H1 (cell line): ENCODE results near the gene ECEL1. TPM values are rescaled to one million over a fixed set of nuclear protein-coding genes. Genes with fewer than 3 reads are reported as not detected.

Experiments
- CTCF ChIA-PET: fragments of 300-600 bp; sonication (Branson Sonifier 250); formaldehyde crosslinking; loops from one replicate; lab custom pipeline; 2021; ENCODE audit not compliant: partially characterized antibody; lab: Charles Lee
- POLR2A ChIA-PET: fragments of 300-600 bp; sonication (Branson Sonifier 250); formaldehyde crosslinking; loops from one replicate; lab custom pipeline; 2021; ENCODE audit warnings: inconsistent platforms; ENCODE audit not compliant: partially characterized antibody; lab: Charles Lee
- DNase-seq, 2 experiments: peaks; one replicate each; pipeline versions ENCODE4 v3.0.0 to v3.0.0-alpha.2; 2010 to 2022; ENCODE audit warnings: low spot score in 2 of 2, low read depth in 1 of 2, mixed read lengths in 1 of 2
- FAIRE-seq: peaks from 2 replicates; lab custom pipeline; 2011; peaks lifted over from hg19 to GRCh38; lab: Jason Lieb, UNC
- H2AFZ ChIP-seq: 2 replicates; pipeline ENCODE4 v1.8.1; 2012; ENCODE audit warnings: low read length, inconsistent platforms
- H2AK5ac ChIP-seq: 2 replicates; pipeline ENCODE4 v1.6.1; 2013; ENCODE audit warnings: low read depth, low read length
- H2BK120ac ChIP-seq: replicated peaks from 2 replicates; pipeline ENCODE3; 2013; ENCODE audit warnings: low read depth, low read length, inconsistent platforms
- H2BK12ac ChIP-seq: 2 replicates; pipeline ENCODE4 v1.6.1; 2013; ENCODE audit warnings: low read depth, low read length
- H2BK15ac ChIP-seq: 2 replicates; pipeline ENCODE4 v1.6.1; 2013; ENCODE audit warnings: low read length
- H2BK20ac ChIP-seq: 2 replicates; pipeline ENCODE4 v1.6.1; 2013; ENCODE audit warnings: low read length
- H2BK5ac ChIP-seq: 2 replicates; pipeline ENCODE4 v1.6.1; 2013; ENCODE audit warnings: low read depth, low read length
- H3K14ac ChIP-seq: 2 replicates; pipeline ENCODE4 v1.6.1; 2013; ENCODE audit warnings: inconsistent platforms; ENCODE audit not compliant: insufficient read length
- H3K18ac ChIP-seq: 2 replicates; pipeline ENCODE4 v1.6.1; 2013; ENCODE audit warnings: low read length; ENCODE audit errors: extremely low read depth
- H3K23ac ChIP-seq: 2 replicates; pipeline ENCODE4 v1.6.1; 2013; ENCODE audit warnings: inconsistent platforms; ENCODE audit not compliant: insufficient read length
- H3K23me2 ChIP-seq: 2 replicates; pipeline ENCODE4 v1.6.1; 2013; ENCODE audit warnings: low read depth, low read length
- H3K27ac ChIP-seq: 2 replicates; pipeline ENCODE4 v1.6.1; 2011; ENCODE audit warnings: low read depth, low read length, inconsistent platforms
- H3K27me3 ChIP-seq, 4 experiments: replicated peaks in 1 of 4; 1 replicate in 1 of 4; 2 replicates in 3 of 4; pipeline versions ENCODE4 v1.6.1 to v1.8.1; 2011 to 2013; ENCODE audit warnings: low read length in 3 of 4, mild to moderate bottlenecking in 3 of 4, inconsistent platforms in 2 of 4, mixed read lengths in 2 of 4, moderate library complexity in 1 of 4; ENCODE audit not compliant: control insufficient read depth in 3 of 4, insufficient read depth in 3 of 4; ENCODE audit errors: extremely low read depth in 1 of 4
- H3K36me3 ChIP-seq, 4 experiments: 2 replicates each; pipeline versions ENCODE4 v1.6.1 to v1.8.1; 2011 to 2013; ENCODE audit warnings: mild to moderate bottlenecking in 4 of 4, low read length in 3 of 4, moderate library complexity in 2 of 4, control low read depth in 1 of 4, inconsistent platforms in 1 of 4; ENCODE audit not compliant: insufficient read depth in 4 of 4, control insufficient read depth in 2 of 4
- H3K4ac ChIP-seq: replicated peaks from 2 replicates; pipeline ENCODE3; 2013; ENCODE audit warnings: low read length, low read depth, mixed read lengths, inconsistent platforms; ENCODE audit not compliant: insufficient read length
- H3K4me1 ChIP-seq, 4 experiments: replicated peaks in 1 of 4; 1 replicate in 1 of 4; 2 replicates in 3 of 4; pipeline versions ENCODE4 v1.6.1 to v1.8.1; 2011 to 2013; ENCODE audit warnings: low read length in 3 of 4, inconsistent platforms in 2 of 4, mixed read lengths in 1 of 4; ENCODE audit not compliant: insufficient read depth in 4 of 4, control insufficient read depth in 3 of 4
- H3K4me2 ChIP-seq, 2 experiments: 2 replicates each; pipeline versions ENCODE4 v1.6.1 to v1.8.1; 2011 to 2013; ENCODE audit warnings: low read depth in 2 of 2, low read length in 2 of 2, control low read depth in 1 of 2, inconsistent platforms in 1 of 2, mild to moderate bottlenecking in 1 of 2; ENCODE audit not compliant: insufficient read depth in 1 of 2
- H3K4me3 ChIP-seq, 4 experiments: fragments of 200-600, 300-600 bp in 1 of 4; sonication (generic), shearing (Covaris generic), sonication (Bioruptor Twin) in 1 of 4; 2 replicates each; pipeline versions ENCODE4 v1.5.1 to v1.8.1; 2011 to 2016; ENCODE audit warnings: low read length in 4 of 4, low read depth in 3 of 4, control low read depth in 2 of 4, inconsistent platforms in 2 of 4, mild to moderate bottlenecking in 2 of 4, mixed read lengths in 1 of 4, moderate library complexity in 1 of 4; ENCODE audit not compliant: insufficient read depth in 2 of 4; ENCODE audit errors: extremely low read depth in 1 of 4
- H3K56ac ChIP-seq: replicated peaks from 2 replicates; pipeline ENCODE3; 2013; ENCODE audit warnings: low read depth, mild to moderate bottlenecking, mixed read lengths, low read length, inconsistent platforms; ENCODE audit not compliant: insufficient read length
- H3K79me1 ChIP-seq: 2 replicates; pipeline ENCODE4 v1.6.1; 2013; ENCODE audit warnings: low read depth, low read length, control low read depth
- H3K79me2 ChIP-seq, 2 experiments: 2 replicates each; pipeline versions ENCODE4 v1.6.1 to v1.8.1; 2012 to 2013; ENCODE audit warnings: low read length in 2 of 2, mild to moderate bottlenecking in 2 of 2, inconsistent platforms in 1 of 2; ENCODE audit not compliant: insufficient read depth in 2 of 2, control insufficient read depth in 1 of 2
- H3K9ac ChIP-seq, 4 experiments: replicated peaks in 1 of 4; 1 replicate in 1 of 4; 2 replicates in 3 of 4; pipeline versions ENCODE4 v1.6.1 to v1.8.1; 2011 to 2013; ENCODE audit warnings: low read depth in 3 of 4, low read length in 3 of 4, control low read depth in 2 of 4, mild to moderate bottlenecking in 2 of 4, moderate library complexity in 2 of 4, inconsistent platforms in 1 of 4; ENCODE audit errors: extremely low read depth in 1 of 4
- H3K9me3 ChIP-seq, 2 experiments: 2 replicates each; pipeline versions ENCODE4 v1.6.1 to v1.8.1; 2012 to 2013; ENCODE audit warnings: mild to moderate bottlenecking in 2 of 2, moderate library complexity in 2 of 2, control low read depth in 1 of 2, inconsistent platforms in 1 of 2, low read depth in 1 of 2, low read length in 1 of 2, mixed read lengths in 1 of 2; ENCODE audit not compliant: insufficient read depth in 2 of 2
- H4K20me1 ChIP-seq, 2 experiments: replicated peaks in 1 of 2; 2 replicates each; pipeline versions ENCODE3 to v1.8.1; 2011 to 2013; ENCODE audit warnings: inconsistent platforms in 2 of 2, low read length in 2 of 2, mild to moderate bottlenecking in 1 of 2; ENCODE audit not compliant: insufficient read depth in 2 of 2, control insufficient read depth in 1 of 2
- H4K5ac ChIP-seq: 2 replicates; pipeline ENCODE4 v1.6.1; 2013; ENCODE audit warnings: low read length, low read depth, mixed read lengths, inconsistent platforms; ENCODE audit not compliant: insufficient read length
- H4K8ac ChIP-seq: 2 replicates; pipeline ENCODE4 v1.8.0; 2013; ENCODE audit warnings: mild to moderate bottlenecking, moderate library complexity, low read length, inconsistent platforms; ENCODE audit not compliant: insufficient read depth; ENCODE audit errors: extremely low read depth
- H4K91ac ChIP-seq: replicated peaks from 2 replicates; pipeline ENCODE3; 2013; ENCODE audit warnings: low read length, mixed read lengths, inconsistent platforms; ENCODE audit not compliant: insufficient read length
- ASH2L ChIP-seq: fragments of 200-600, 300-600 bp; sonication (generic); IDR thresholded peaks from one replicate; pipeline ENCODE4 v1.7.1; 2017; ENCODE audit warnings: low read length
- GABPA ChIP-seq: IDR thresholded peaks from 2 replicates; pipeline ENCODE4 v1.6.1; 2011; ENCODE audit warnings: mild to moderate bottlenecking, low read length, moderate library complexity, borderline replicate concordance; ENCODE audit not compliant: insufficient read depth
- HDAC2 ChIP-seq, 2 experiments: fragments of 300-600 bp in 1 of 2; sonication (generic) in 1 of 2; IDR thresholded peaks; 2 replicates each; pipeline ENCODE4 v1.6.1; 2011 to 2012; ENCODE audit warnings: low read depth in 2 of 2, low read length in 2 of 2, mild to moderate bottlenecking in 2 of 2, moderate library complexity in 2 of 2, borderline replicate concordance in 1 of 2, inconsistent platforms in 1 of 2
- NANOG ChIP-seq: IDR thresholded peaks from 2 replicates; pipeline ENCODE4 v1.6.1; 2011; ENCODE audit warnings: low read length, low read depth, mild to moderate bottlenecking, inconsistent platforms; ENCODE audit not compliant: insufficient read depth, poor library complexity, severe bottlenecking
- POLR2AphosphoS5 ChIP-seq: IDR thresholded peaks from 2 replicates; pipeline ENCODE4 v1.6.1; 2011; ENCODE audit warnings: low read depth, low read length
- POU5F1 ChIP-seq: IDR thresholded peaks from 2 replicates; pipeline ENCODE4 v1.6.1; 2011; ENCODE audit warnings: low read depth, mild to moderate bottlenecking, low read length, moderate library complexity
- RNF2 ChIP-seq: fragments of 200-900, 300-1000 bp; sonication (generic); IDR thresholded peaks from 2 replicates; pipeline ENCODE4 v1.7.1; 2016; ENCODE audit warnings: borderline replicate concordance, low read depth, mild to moderate bottlenecking, antibody characterized with exemption, low read length; ENCODE audit not compliant: poor library complexity, severe bottlenecking; ENCODE audit errors: missing control alignments
- SIRT6 ChIP-seq: IDR thresholded peaks from one replicate; pipeline ENCODE4 v1.7.1; 2012; ENCODE audit warnings: low read length, inconsistent platforms
- SUZ12 ChIP-seq: fragments of 200-600 bp; sonication (generic); IDR thresholded peaks from 2 replicates; pipeline ENCODE4 v1.6.1; 2012; ENCODE audit warnings: mild to moderate bottlenecking, inconsistent platforms, low read length, moderate library complexity, mixed read lengths
- TAF1 ChIP-seq: IDR thresholded peaks from 2 replicates; pipeline ENCODE4 v1.6.1; 2011; ENCODE audit warnings: mild to moderate bottlenecking, low read depth, low read length
- ZNF274 ChIP-seq: IDR thresholded peaks from 2 replicates; pipeline ENCODE4 v1.7.0; 2012; ENCODE audit warnings: low read length, borderline replicate concordance; ENCODE audit errors: extremely low read depth
- WGBS, 2 experiments: shearing (Covaris generic) in 1 of 2; methylation state at CpG; one replicate each; pipeline versions ENCODE4 v1.1.6 to v1.1.7; 2013 to 2015; ENCODE audit warnings: low lambda C conversion rate in 2 of 2, mixed read lengths in 2 of 2, inconsistent platforms in 1 of 2, low coverage in 1 of 2, missing lambda C conversion rate in 1 of 2; ENCODE audit not compliant: insufficient replicate concordance in 2 of 2, insufficient coverage in 1 of 2, insufficient read length in 1 of 2; ENCODE audit errors: extremely low coverage in 1 of 2, missing lambda C conversion rate in 1 of 2; 5-methylcytosine and 5-hydroxymethylcytosine counted together
- polyA plus RNA-seq, 7 experiments: library from polyadenylated mRNA; depleted of rRNA in 3 of 7; stranded (reverse) in 5 of 7; unstranded in 2 of 7; fragments of >200 nt in 5 of 7; fragments of 200-250 nt in 2 of 7; gene quantifications; 1 replicate in 5 of 7; 2 replicates in 1 of 7; 4 replicates in 1 of 7; pipeline versions ENCODE4 v1.2.1 to v1.2.3, GENCODE V29; 2011 to 2013; ENCODE audit warnings: missing spikeins in 2 of 7, mixed read lengths in 2 of 7
- total RNA-seq: library from RNA; stranded (reverse); fragmentation: NEBNext Ultra II Directional; extraction: Animal tissue kit (Norgen Biotek cat#: 25700); gene quantifications from 2 replicates; pipeline ENCODE4 v1.2.1, GENCODE V29; 2021

ECEL1 gene
- total and polyA plus RNA-seq, 2 of the 8 experiments (the other 6 are each of a cell fraction or from before 2014, with no cell fraction given): 7.7 to 20.2 TPM

DNA sequence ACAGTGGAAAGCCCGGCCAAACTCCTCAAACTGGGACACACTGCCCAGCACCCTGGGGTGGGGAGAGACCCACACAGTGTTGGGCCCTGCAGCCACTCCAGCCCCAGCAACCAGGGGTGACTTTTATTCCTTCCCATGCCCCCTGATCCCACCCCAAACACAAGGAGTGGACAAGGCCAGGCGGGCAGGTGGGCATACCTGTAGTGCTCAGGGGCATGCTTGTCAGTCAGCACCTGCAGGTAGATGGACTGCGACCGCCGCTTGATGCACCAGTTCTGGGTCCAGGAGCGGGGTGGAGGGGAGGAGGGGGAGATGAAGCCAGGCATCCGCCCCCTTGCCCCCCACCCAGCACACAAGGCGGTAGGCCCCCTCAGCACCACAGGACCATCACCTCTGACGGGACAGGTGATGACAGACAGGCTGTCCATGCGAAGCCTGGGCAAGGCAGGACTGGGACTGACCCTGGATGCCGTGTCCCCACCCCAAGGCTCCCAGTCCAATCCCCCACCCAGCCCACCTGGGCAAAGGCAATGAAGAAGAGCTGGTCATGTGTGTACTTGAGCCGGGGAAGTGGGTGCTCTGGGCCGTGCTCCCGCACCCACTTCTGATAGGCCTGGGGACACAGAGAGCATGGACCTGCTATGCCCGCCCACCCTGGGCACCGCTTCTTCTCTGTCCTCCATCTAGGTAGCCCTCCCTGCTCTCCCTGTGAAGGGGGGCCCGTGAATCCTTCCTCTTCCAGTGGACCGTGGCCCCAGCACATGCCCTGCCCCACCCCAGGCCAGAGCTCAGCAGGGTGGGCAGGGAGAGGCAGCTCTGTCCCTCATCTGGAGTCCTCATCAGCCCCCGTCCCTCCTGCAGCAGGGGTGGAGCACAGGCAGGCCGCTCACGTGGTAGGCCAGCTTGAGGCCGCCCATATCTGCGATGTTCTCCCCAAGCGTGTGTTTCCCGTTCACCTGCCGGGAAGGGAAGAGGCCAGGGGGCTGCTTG is 7.1 kb downstream of the ECEL1 start:
- H4K91ac ChIP-seq: no peak overlapping the region
- H2BK5ac ChIP-seq: no peak overlapping the region
- H3K9ac ChIP-seq: no peak overlapping the region
- H2BK12ac ChIP-seq: no peak overlapping the region
- DNase-seq (no peak), FAIRE-seq (no peak)
- no peak overlapping the region for H3K18ac ChIP-seq
- CTCF ChIA-PET: interaction anchor here (1.0 kb wide), 1 partner anchor 14 kb away, joined by 3 read pairs; no protein-coding TSS in a partner anchor
- POLR2A ChIA-PET: no interaction called here
- peaks cover under 1% of the 10 kb centered on the region; the same call in 1 of the 2 replicates for H3K23me2 ChIP-seq
- 88% methylated on average over 25 of the region's 26 CpGs; no CpG with 5 or more reads in 1 of the 2 experiments for WGBS, 2 experiments
- H3K14ac ChIP-seq: no peak overlapping the region
- no peak overlapping the region for H4K5ac ChIP-seq
- H3K23ac ChIP-seq: no peak overlapping the region
- peaks cover 0 to 4% (median 3%) of the 10 kb centered on the region in 4 experiments; a peak in 4 of 7 replicates for H3K4me1 ChIP-seq
- H3K4me3 ChIP-seq: no peak overlapping the region
- H2AFZ ChIP-seq: no peak overlapping the region
- H2BK15ac ChIP-seq: no peak overlapping the region
- H3K4me2 ChIP-seq: no peak overlapping the region
- no peak overlapping the region for H3K27ac ChIP-seq
- no peak overlapping the region for H3K56ac ChIP-seq
- no peak overlapping the region for H2AK5ac ChIP-seq
- no peaks in the 10 kb centered on the region for H3K79me1 ChIP-seq
- no peak overlapping the region for H2BK120ac ChIP-seq
- H2BK20ac ChIP-seq: no peak overlapping the region
- H3K4ac ChIP-seq: no peak overlapping the region
- H4K20me1 ChIP-seq: peaks cover 4 to 11% of the 10 kb centered on the region in 2 experiments
- H3K9me3 ChIP-seq: no peaks in the 10 kb centered on the region
- no peaks in the 10 kb centered on the region for H3K79me2 ChIP-seq
- no peak overlapping the region for H4K8ac ChIP-seq
- H3K36me3 ChIP-seq: no peaks in the 10 kb centered on the region
- peaks cover 15 to 21% (median 17%) of the 10 kb centered on the region in 4 experiments for H3K27me3 ChIP-seq
- TF ChIP-seq RNF2 (no peak), SIRT6 (no peak), NANOG (no peak), SUZ12 (no peak), ZNF274 (no peak), ASH2L (no peak), TAF1 (no peak), HDAC2 (IDR thresholded peaks at IDR 0.05; ENCODE audit: borderline replicate concordance in 1 of 2, low read depth in 2 of 2, low read length in 2 of 2) (no peak), GABPA (no peak), POLR2AphosphoS5 (no peak), POU5F1 (no peak)
